HepG2 (cell line): ENCODE measurements around the gene KIF26B. TPM values are rescaled to one million over a fixed set of nuclear protein-coding genes. Genes with fewer than 3 reads are reported as not detected.

Experiments used
- ATAC-seq: fragments of 200-7000 bp; cut with Tn5 transposase; 3 replicates; pipeline ENCODE4 v1.9.1; 2020; ENCODE audit warnings: mild to moderate bottlenecking, moderate library complexity
- BruUV-seq: library from RNA; stranded (reverse); fragments of 400-500 nt; replicated peaks from 2 replicates; lab custom pipeline; 2021; lab: Mats Ljungman, UMichigan
- CTCF ChIA-PET: fragments of 300-600 bp; formaldehyde crosslinking; extraction: SDS; loops from one replicate; lab custom pipeline; 2021; ENCODE audit warnings: low total read pairs, inconsistent platforms, low intra/inter-chr PET ratio; lab: Yijun Ruan, JAX
- POLR2A ChIA-PET: fragments of 350-600 bp; sonication (Branson Sonifier 250); formaldehyde crosslinking; loops from one replicate; lab custom pipeline; 2020; ENCODE audit warnings: antibody characterized with exemption, inconsistent platforms; lab: Yijun Ruan, JAX
- DNase-seq: peaks from one replicate; pipeline ENCODE4 v3.0.0-alpha.2; 2015; ENCODE audit warnings: low spot score
- FAIRE-seq: peaks from 3 replicates; lab custom pipeline; 2011; peaks lifted over from hg19 to GRCh38; lab: Jason Lieb, UNC
- H2AFZ ChIP-seq: one replicate; pipeline ENCODE4 v1.6.1; 2011; ENCODE audit warnings: low read length, inconsistent platforms
- H3K27ac ChIP-seq: fragments of 300-600 bp; 3 replicates; pipeline ENCODE4 v1.8.0; 2011; ENCODE audit warnings: mixed run types, mild to moderate bottlenecking, mixed read lengths, low read length, inconsistent platforms; ENCODE audit not compliant: insufficient read depth; ENCODE audit errors: extremely low read length
- H3K27me3 ChIP-seq, 2 experiments: fragments of 200-600 bp in 1 of 2; 2 replicates in 1 of 2; 3 replicates in 1 of 2; pipeline versions ENCODE4 v1.6.0 to v1.8.0; 2011; ENCODE audit warnings: low read length in 2 of 2, mild to moderate bottlenecking in 2 of 2, moderate library complexity in 2 of 2, inconsistent platforms in 1 of 2; ENCODE audit not compliant: insufficient read depth in 2 of 2, control insufficient read depth in 1 of 2
- H3K36me3 ChIP-seq, 2 experiments: fragments of 200-600 bp in 1 of 2; replicated peaks in 1 of 2; 2 replicates in 1 of 2; 3 replicates in 1 of 2; pipeline versions ENCODE4 v1.5.1 to v1.8.0; 2011; ENCODE audit warnings: low read length in 2 of 2, inconsistent platforms in 1 of 2; ENCODE audit not compliant: insufficient read depth in 2 of 2, control insufficient read depth in 1 of 2
- H3K4me1 ChIP-seq: 2 replicates; pipeline ENCODE4 v1.5.1; 2012; ENCODE audit warnings: low read length, inconsistent platforms; ENCODE audit not compliant: insufficient read depth
- H3K4me2 ChIP-seq: 2 replicates; pipeline ENCODE4 v1.6.0; 2011; ENCODE audit warnings: low read depth, low read length, inconsistent platforms
- H3K4me3 ChIP-seq, 3 experiments: fragments of 200-600 bp in 1 of 3; sonication (generic), shearing (Covaris generic) in 1 of 3; replicated peaks in 1 of 3; 2 replicates each; pipeline ENCODE4 v1.5.1; 2011 to 2016; ENCODE audit warnings: low read length in 3 of 3, inconsistent platforms in 2 of 3, low read depth in 2 of 3, mild to moderate bottlenecking in 2 of 3, control low read depth in 1 of 3, mixed read lengths in 1 of 3; ENCODE audit not compliant: insufficient read depth in 1 of 3
- H3K79me2 ChIP-seq: one replicate; pipeline ENCODE4 v1.6.1; 2011; ENCODE audit warnings: low read length, inconsistent platforms; ENCODE audit not compliant: insufficient read depth
- H3K9ac ChIP-seq: 2 replicates; pipeline ENCODE4 v1.6.0; 2011; ENCODE audit warnings: mild to moderate bottlenecking, low read depth, low read length, inconsistent platforms; ENCODE audit not compliant: insufficient read depth
- H3K9me3 ChIP-seq: 2 replicates; pipeline ENCODE4 v1.5.1; 2012; ENCODE audit warnings: mild to moderate bottlenecking, low read length
- H4K20me1 ChIP-seq: 2 replicates; pipeline ENCODE4 v1.6.0; 2011; ENCODE audit warnings: inconsistent platforms, mild to moderate bottlenecking, low read length, moderate library complexity; ENCODE audit not compliant: insufficient read depth
- KLF13 ChIP-seq: sonication (generic); formaldehyde crosslinking; IDR thresholded peaks from 2 replicates; pipeline ENCODE4 v1.4.0; 2020; ENCODE audit warnings: mild to moderate bottlenecking, missing genetic modification reagents
- MAZ ChIP-seq, 2 experiments: sonication (generic) in 1 of 2; formaldehyde crosslinking in 1 of 2; IDR thresholded peaks; 2 replicates each; pipeline versions ENCODE4 v1.5.0 to v1.6.1; 2012 to 2020; ENCODE audit warnings: low read depth in 2 of 2, mild to moderate bottlenecking in 2 of 2, borderline replicate concordance in 1 of 2, improper control_type of control experiment in 1 of 2, low read length in 1 of 2, missing genetic modification reagents in 1 of 2, moderate library complexity in 1 of 2
- NFYB ChIP-seq: sonication (generic); formaldehyde crosslinking; IDR thresholded peaks from 2 replicates; pipeline ENCODE4 v1.4.0; 2020; ENCODE audit warnings: missing genetic modification reagents
- POLR2AphosphoS2 ChIP-seq: IDR thresholded peaks from 2 replicates; pipeline ENCODE4 v1.6.1; 2011; ENCODE audit warnings: low read depth, low read length, improper control_type of control experiment
- RXRB ChIP-seq: IDR thresholded peaks from 2 replicates; pipeline ENCODE4 v1.6.1; 2016; ENCODE audit warnings: borderline replicate concordance, missing genetic modification reagents, missing compliant biosample characterization
- ZBTB4 ChIP-seq: sonication (generic); formaldehyde crosslinking; IDR thresholded peaks from 2 replicates; pipeline ENCODE4 v1.4.0; 2020; ENCODE audit warnings: missing genetic modification reagents, mild to moderate bottlenecking, borderline replicate concordance
- ZNF12 ChIP-seq: sonication (generic); formaldehyde crosslinking; IDR thresholded peaks from 2 replicates; pipeline ENCODE4 v1.5.0; 2020; ENCODE audit warnings: missing genetic modification reagents
- ZNF138 ChIP-seq: sonication (generic); formaldehyde crosslinking; IDR thresholded peaks from 2 replicates; pipeline ENCODE4 v1.5.0; 2020; ENCODE audit warnings: mild to moderate bottlenecking, low read depth, missing genetic modification reagents
- ZNF251 ChIP-seq: sonication (generic); formaldehyde crosslinking; IDR thresholded peaks from 2 replicates; pipeline ENCODE4 v1.9.0; 2021; ENCODE audit warnings: mild to moderate bottlenecking, missing genetic modification reagents
- ZNF253 ChIP-seq: sonication (generic); formaldehyde crosslinking; IDR thresholded peaks from 2 replicates; pipeline ENCODE4 v1.8.0; 2022; ENCODE audit warnings: mild to moderate bottlenecking, missing genetic modification reagents, borderline replicate concordance
- ZNF331 ChIP-seq: sonication (generic); formaldehyde crosslinking; IDR thresholded peaks from 2 replicates; pipeline ENCODE4 v1.4.0; 2020; ENCODE audit warnings: missing genetic modification reagents
- ZNF451 ChIP-seq: sonication (generic); formaldehyde crosslinking; IDR thresholded peaks from 2 replicates; pipeline ENCODE4 v1.5.0; 2020; ENCODE audit warnings: mild to moderate bottlenecking, missing genetic modification reagents
- ZNF468 ChIP-seq: sonication (generic); formaldehyde crosslinking; IDR thresholded peaks from 2 replicates; pipeline ENCODE4 v1.8.0; 2022; ENCODE audit warnings: mild to moderate bottlenecking, moderate library complexity, missing genetic modification reagents
- ZNF513 ChIP-seq: sonication (generic); formaldehyde crosslinking; conservative IDR thresholded peaks from 2 replicates; pipeline ENCODE4 v1.5.0; 2020; ENCODE audit warnings: missing genetic modification reagents
- ZNF841 ChIP-seq: sonication (generic); formaldehyde crosslinking; IDR thresholded peaks from 2 replicates; pipeline ENCODE4 v1.8.1; 2023; ENCODE audit warnings: missing genetic modification reagents, borderline replicate concordance
- WGBS: methylation state at CpG from one replicate; pipeline ENCODE4 v1.1.6; 2017; ENCODE audit warnings: low lambda C conversion rate; 5-methylcytosine and 5-hydroxymethylcytosine counted together
- in situ Hi-C: cut with HindIII; loops from 2 replicates; pipeline ENCODE4 v1.10.0; 2017; ENCODE audit warnings: low pct_unique_long_range_greater_than_20kb; ENCODE audit not compliant: extremely low pct_ligation_motif_present
- intact Hi-C: fragments of 100-400 bp; cut with micrococcal nuclease; formaldehyde crosslinking; loops from one replicate; pipeline ENCODE4 v1.10.0; 2022; ENCODE audit not compliant: unreplicated experiment
- polyA plus RNA-seq, 8 experiments: library from polyadenylated mRNA; depleted of rRNA in 3 of 8; stranded (reverse) in 7 of 8; unstranded in 1 of 8; fragments of >200 nt; fragmentation: Illumina TruSeq in 4 of 8; extraction: Trizol in 4 of 8; gene quantifications; 2 replicates each; pipeline versions ENCODE4 v1.2.1 to v1.2.3, GENCODE V29; 2011 to 2016; ENCODE audit warnings: low read depth in 4 of 8, missing spikeins in 1 of 8, mixed read lengths in 1 of 8; ENCODE audit not compliant: insufficient read depth in 1 of 8
- total RNA-seq, 5 experiments: library from RNA; depleted of rRNA; stranded (reverse); fragments of >200 nt; fragmentation: Illumina TruSeq; extraction: Trizol; gene quantifications; 2 replicates each; pipeline ENCODE4 v1.2.3, GENCODE V29; 2016; ENCODE audit warnings: low read depth in 1 of 5

KIF26B gene
- total and polyA plus RNA-seq, 2 of the 13 experiments (the other 11 are each of a cell fraction or from before 2014, with no cell fraction given) = 0.08 to 0.09 TPM

- Histone ChIP-seq H3K9me3 (no peaks in the 10 kb centered on the region), H3K27me3 (no peaks in the 10 kb centered on the region; a peak in 1 of 5 replicates), H4K20me1 (no peaks in the 10 kb centered on the region), H2AFZ (no peak overlapping the region), H3K4me1 (no peaks in the 10 kb centered on the region), H3K79me2 (no peaks in the 10 kb centered on the region), H3K9ac (no peak overlapping the region), H3K27ac (no peak overlapping the region), H3K4me2 (no peak overlapping the region), H3K4me3 (no peak overlapping the region), H3K36me3 (no peaks in the 10 kb centered on the region)
- DNase-seq = no peak
- intact Hi-C loops (no loop called here), in situ Hi-C loops (no loop called here)
- no TSS peak for BruUV-seq
- 58% methylated on average over 9 of the region's 9 CpGs for WGBS
- no peak for ATAC-seq
- FAIRE-seq = no peak
- POLR2A ChIA-PET = no interaction called here
- TF ChIP-seq ZBTB4 (CRISPR knock-in tag) (no peak), RXRB (CRISPR knock-in tag) (no peak), ZNF12 (CRISPR knock-in tag) (0 out of 2 replicates have a peak, but pooled peaks have one; percentile 57)
- CTCF ChIA-PET = no interaction called here
Measured at GRCh38 chr1:245666412-245666811, 511.6 kb downstream of the KIF26B start.

DNA sequence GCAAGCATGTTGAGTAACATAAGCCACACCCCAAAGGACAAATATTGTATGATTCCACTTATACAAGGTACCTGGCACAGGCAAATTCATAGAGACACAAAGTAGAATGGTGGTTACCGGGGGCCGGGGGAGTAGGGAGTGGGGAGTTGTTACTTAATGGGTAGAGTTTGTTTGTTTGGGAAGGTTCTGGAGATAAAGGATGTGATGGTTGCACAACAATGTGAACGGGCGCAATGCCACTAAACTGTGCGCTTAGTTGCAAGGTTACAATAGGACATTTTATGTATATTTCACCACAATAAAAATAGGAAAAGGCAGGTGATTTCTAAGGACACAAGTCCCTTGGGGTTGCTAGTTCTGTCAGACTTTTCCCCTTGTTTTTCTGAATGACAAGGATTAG, 516.6 kb downstream of the KIF26B start:
- Histone ChIP-seq H3K9ac (no peak overlapping the region), H3K27me3 (no peaks in the 10 kb centered on the region; a peak in 1 of 5 replicates), H3K9me3 (no peaks in the 10 kb centered on the region), H3K4me2 (no peak overlapping the region), H3K79me2 (no peaks in the 10 kb centered on the region), H3K36me3 (no peaks in the 10 kb centered on the region), H2AFZ (no peak overlapping the region), H3K27ac (no peak overlapping the region), H4K20me1 (no peaks in the 10 kb centered on the region), H3K4me1 (no peaks in the 10 kb centered on the region), H3K4me3 (no peak overlapping the region)
- DNase-seq (no peak), FAIRE-seq (no peak), ATAC-seq (no peak)
- ChIA-PET POLR2A (no interaction called here), CTCF (no interaction called here)
- intact Hi-C loops (no loop called here), in situ Hi-C loops (no loop called here)
- WGBS = 47% methylated on average over 5 of the region's 5 CpGs
- no TSS peak for BruUV-seq
- TF ChIP-seq ZNF468 (CRISPR knock-in tag) (no peak), POLR2AphosphoS2 (no peak), ZNF138 (CRISPR knock-in tag) (no peak), MAZ (IDR thresholded peaks at IDR 0.05; ENCODE audit: borderline replicate concordance, low read depth, low read length) (no peak), MAZ (CRISPR knock-in tag; IDR thresholded peaks at IDR 0.05; ENCODE audit: low read depth) (no peak), ZNF331 (no peak), ZNF513 (CRISPR knock-in tag) (no peak), ZNF451 (CRISPR knock-in tag) (no peak), ZNF841 (CRISPR knock-in tag) (no peak), NFYB (CRISPR knock-in tag) (no peak), ZNF251 (no peak), KLF13 (CRISPR knock-in tag) (no peak), ZNF253 (CRISPR knock-in tag) (no peak)
